EL (cell line): ENCODE measurements around the gene SNX24.
A peak's percentile ranks its signal among the peaks of the same experiment; 100 is the strongest.

Source experiments
- DNase-seq: peaks from one replicate; pipeline ENCODE4 v3.0.0-alpha.2; 2016

The SNX24 gene

GRCh38 chr5:122924203-122924602, 78.8 kb downstream of the SNX24 start:
- peak; percentile 65 for DNase-seq

- DNase-seq = no peak
Measured at GRCh38 chr5:122924719-122925395, 79.4 kb downstream of the SNX24 start.

GRCh38 chr5:122929001-122929400, 83.6 kb downstream of the SNX24 start:
- DNase-seq = no peak

GRCh38 chr5:122929980-122930379, 84.6 kb downstream of the SNX24 start:
- no peak for DNase-seq

GRCh38 chr5:122933956-122934355, 88.5 kb downstream of the SNX24 start:
- DNase-seq = no peak

- no peak for DNase-seq
Measured at GRCh38 chr5:122936088-122936487, 90.7 kb downstream of the SNX24 start.

- no peak for DNase-seq
Measured at GRCh38 chr5:122937914-122938313, 92.5 kb downstream of the SNX24 start.

GRCh38 chr5:122940890-122941289, 95.5 kb downstream of the SNX24 start:
- no peak for DNase-seq

- no peak for DNase-seq
Measured at GRCh38 chr5:122941737-122942136, 96.3 kb downstream of the SNX24 start.

GRCh38 chr5:122942164-122942914, 96.9 kb downstream of the SNX24 start:
- DNase-seq = peak; percentile 56

- no peak for DNase-seq
Measured at GRCh38 chr5:122943050-122943698, 97.8 kb downstream of the SNX24 start.

GRCh38 chr5:122944051-122944450, 98.6 kb downstream of the SNX24 start:
- no peak for DNase-seq

GRCh38 chr5:122947372-122947771, 102.0 kb downstream of the SNX24 start:
- DNase-seq = no peak

GRCh38 chr5:122947772-122948171, 102.4 kb downstream of the SNX24 start:
- no peak for DNase-seq

GRCh38 chr5:122948319-122948718, 102.9 kb downstream of the SNX24 start:
- no peak for DNase-seq

- DNase-seq = no peak
Measured at GRCh38 chr5:122951658-122952057, 106.2 kb downstream of the SNX24 start.

- DNase-seq = no peak
Measured at GRCh38 chr5:122954719-122955118, 109.3 kb downstream of the SNX24 start.

- no peak for DNase-seq
Measured at GRCh38 chr5:122957457-122957856, 112.0 kb downstream of the SNX24 start.

- DNase-seq = no peak
Measured at GRCh38 chr5:122959740-122960445, 114.5 kb downstream of the SNX24 start.

GRCh38 chr5:122963305-122963704, 117.9 kb downstream of the SNX24 start:
- no peak for DNase-seq

GRCh38 chr5:122965111-122965510, 119.7 kb downstream of the SNX24 start:
- no peak for DNase-seq

GRCh38 chr5:122967085-122967484, 121.7 kb downstream of the SNX24 start:
- no peak for DNase-seq

GRCh38 chr5:122967625-122968024, 122.2 kb downstream of the SNX24 start:
- no peak for DNase-seq
